ENCODE measurements around the gene TSEN15. TPM values are rescaled to one million over a fixed set of nuclear protein-coding genes. Genes with fewer than 3 reads are reported as not detected.
"Not testable (repeated sequence)": the region's sequence is repeated elsewhere in the genome, so short reads cannot be mapped to it uniquely, and the experiment has no call there.

TSEN15 gene
- total RNA-seq, 1 experiment from 2014 or later = 44.4 TPM

- DNase-seq = no peak
- Histone ChIP-seq H3K27me3 (no peaks in the 10 kb centered on the region), H3K9me3 (replicated peaks) (no peaks in the 10 kb centered on the region; the same call in 1 of the 2 replicates), H3K27ac (no peak overlapping the region), H3K4me3 (no peak overlapping the region), H3K36me3 (no peaks in the 10 kb centered on the region), H3K4me1 (no peaks in the 10 kb centered on the region)
Observed at GRCh38 chr1:184082541-184083415, 31.2 kb downstream of the TSEN15 start.

GRCh38 chr1:184085667-184086066 lies 34.1 kb downstream of the TSEN15 start:
- no peaks in the 10 kb centered on the region for H3K27me3 ChIP-seq
- H3K4me1 ChIP-seq = no peaks in the 10 kb centered on the region
- no peak overlapping the region for H3K27ac ChIP-seq
- no peaks in the 10 kb centered on the region for H3K36me3 ChIP-seq
- no peak overlapping the region for H3K4me3 ChIP-seq
- DNase-seq = no peak
- H3K9me3 ChIP-seq (replicated peaks) = no peaks in the 10 kb centered on the region; the same call in 1 of the 2 replicates

- Histone ChIP-seq H3K9me3 (replicated peaks) (no peaks in the 10 kb centered on the region; the same call in 1 of the 2 replicates), H3K4me1 (no peaks in the 10 kb centered on the region), H3K27ac (no peak overlapping the region), H3K4me3 (no peak overlapping the region), H3K36me3 (no peaks in the 10 kb centered on the region), H3K27me3 (no peaks in the 10 kb centered on the region)
- no peak for DNase-seq
Observed at GRCh38 chr1:184088037-184088436, 36.5 kb downstream of the TSEN15 start.

GRCh38 chr1:184093071-184093470 lies 41.5 kb downstream of the TSEN15 start:
- no peak overlapping the region for H3K4me3 ChIP-seq
- no peaks in the 10 kb centered on the region for H3K4me1 ChIP-seq
- no peaks in the 10 kb centered on the region for H3K9me3 ChIP-seq (replicated peaks)
- H3K27me3 ChIP-seq = no peaks in the 10 kb centered on the region
- no peak for DNase-seq
- H3K27ac ChIP-seq = no peak overlapping the region
- H3K36me3 ChIP-seq = no peaks in the 10 kb centered on the region

GRCh38 chr1:184096005-184096404 lies 44.5 kb downstream of the TSEN15 start:
- H3K36me3 ChIP-seq = no peaks in the 10 kb centered on the region
- no peak for DNase-seq
- no peaks in the 10 kb centered on the region for H3K27me3 ChIP-seq
- H3K9me3 ChIP-seq (replicated peaks) = no peaks in the 10 kb centered on the region
- no peak overlapping the region for H3K4me3 ChIP-seq
- H3K4me1 ChIP-seq = no peaks in the 10 kb centered on the region
- no peak overlapping the region for H3K27ac ChIP-seq

GRCh38 chr1:184096580-184096979 lies 45.0 kb downstream of the TSEN15 start:
- H3K36me3 ChIP-seq; H3K4me1 ChIP-seq; H3K4me3 ChIP-seq; H3K27me3 ChIP-seq; DNase-seq; H3K9me3 ChIP-seq (replicated peaks); H3K27ac ChIP-seq: not testable (repeated sequence)

GRCh38 chr1:184101141-184101540 lies 49.6 kb downstream of the TSEN15 start:
- Histone ChIP-seq H3K36me3 (no peaks in the 10 kb centered on the region), H3K27ac (no peak overlapping the region), H3K27me3 (no peaks in the 10 kb centered on the region), H3K4me1 (no peaks in the 10 kb centered on the region), H3K9me3 (replicated peaks) (no peaks in the 10 kb centered on the region), H3K4me3 (no peak overlapping the region)
- DNase-seq = no peak

GRCh38 chr1:184101571-184101970 lies 50.0 kb downstream of the TSEN15 start:
- Histone ChIP-seq H3K4me1 (no peaks in the 10 kb centered on the region), H3K27me3 (no peaks in the 10 kb centered on the region), H3K4me3 (no peak overlapping the region), H3K27ac (no peak overlapping the region), H3K9me3 (replicated peaks) (no peaks in the 10 kb centered on the region), H3K36me3 (no peaks in the 10 kb centered on the region)
- no peak for DNase-seq

- Histone ChIP-seq H3K27ac (no peak overlapping the region), H3K4me1 (peaks cover 8% of the 10 kb centered on the region), H3K9me3 (replicated peaks) (no peaks in the 10 kb centered on the region), H3K36me3 (no peaks in the 10 kb centered on the region), H3K4me3 (no peak overlapping the region), H3K27me3 (no peaks in the 10 kb centered on the region)
- no peak for DNase-seq
Observed at GRCh38 chr1:184110272-184111204, 59.0 kb downstream of the TSEN15 start.

- Histone ChIP-seq H3K9me3 (replicated peaks) (no peaks in the 10 kb centered on the region), H3K36me3 (no peaks in the 10 kb centered on the region), H3K27me3 (no peaks in the 10 kb centered on the region), H3K4me3 (no peak overlapping the region), H3K27ac (no peak overlapping the region), H3K4me1 (peaks cover 16% of the 10 kb centered on the region)
- DNase-seq = no peak
Observed at GRCh38 chr1:184112176-184112948, 60.8 kb downstream of the TSEN15 start.

GRCh38 chr1:184113251-184113650 lies 61.7 kb downstream of the TSEN15 start:
- H3K27me3 ChIP-seq = no peaks in the 10 kb centered on the region
- H3K9me3 ChIP-seq (replicated peaks) = no peaks in the 10 kb centered on the region
- H3K4me1 ChIP-seq = peaks cover 22% of the 10 kb centered on the region
- H3K36me3 ChIP-seq = no peaks in the 10 kb centered on the region
- H3K27ac ChIP-seq = no peak overlapping the region
- H3K4me3 ChIP-seq = no peak overlapping the region
- peak; percentile 24 to 55 for DNase-seq

- H3K27me3 ChIP-seq = no peaks in the 10 kb centered on the region
- H3K27ac ChIP-seq = no peak overlapping the region
- no peak for DNase-seq
- no peaks in the 10 kb centered on the region for H3K9me3 ChIP-seq (replicated peaks)
- peaks cover 25% of the 10 kb centered on the region for H3K4me1 ChIP-seq
- no peak overlapping the region for H3K4me3 ChIP-seq
- no peaks in the 10 kb centered on the region for H3K36me3 ChIP-seq
Observed at GRCh38 chr1:184114818-184115398, 63.4 kb downstream of the TSEN15 start.

- no peak overlapping the region for H3K4me3 ChIP-seq
- peaks cover 25% of the 10 kb centered on the region for H3K4me1 ChIP-seq
- no peaks in the 10 kb centered on the region for H3K9me3 ChIP-seq (replicated peaks)
- no peak overlapping the region for H3K27ac ChIP-seq
- H3K27me3 ChIP-seq = no peaks in the 10 kb centered on the region
- peak; percentile 51 to 64 for DNase-seq
- H3K36me3 ChIP-seq = no peaks in the 10 kb centered on the region
Observed at GRCh38 chr1:184116287-184116686, 64.8 kb downstream of the TSEN15 start.

- H3K27ac ChIP-seq = peak overlapping the region; percentile 21
Observed at GRCh38 chr1:184118046-184118445, 66.5 kb downstream of the TSEN15 start.

More at GRCh38 chr1:184118046-184118445, 66.5 kb downstream of the TSEN15 start:
- no peaks in the 10 kb centered on the region for H3K27me3 ChIP-seq
- no peaks in the 10 kb centered on the region for H3K36me3 ChIP-seq
- peak; percentile 66 to 81 for DNase-seq
- no peak overlapping the region for H3K4me3 ChIP-seq
- H3K4me1 ChIP-seq = peaks cover 25% of the 10 kb centered on the region
- H3K9me3 ChIP-seq (replicated peaks) = no peaks in the 10 kb centered on the region

Measured in SJCRH30 (cell line).